GM12878 (cell line): Measurements from ENCODE around the gene MTSS2. TPM values are rescaled to one million over a fixed set of nuclear protein-coding genes. Genes with fewer than 3 reads are reported as not detected.

Experiments used
- ATAC-seq: fragments of 200-7000 bp; cut with Tn5 transposase; 3 replicates; pipeline ENCODE4 v1.9.1; 2020; ENCODE audit warnings: mild to moderate bottlenecking, moderate library complexity
- BruUV-seq: library from RNA; stranded (reverse); fragments of 400-500 nt; replicated peaks from 2 replicates; lab custom pipeline; 2021; lab: Mats Ljungman, UMichigan
- CTCF ChIA-PET: fragments of 300-600 bp; sonication (Branson Sonifier 250); formaldehyde crosslinking; extraction: SDS; loops from one replicate; lab custom pipeline; 2021; ENCODE audit warnings: inconsistent platforms; lab: Yijun Ruan, JAX
- POLR2A ChIA-PET: fragments of 350-600 bp; formaldehyde crosslinking; extraction: SDS; loops from one replicate; lab custom pipeline; 2021; ENCODE audit warnings: inconsistent platforms; lab: Charles Lee
- RAD21 ChIA-PET: fragments of 300-600 bp; sonication (Branson Sonifier 250); formaldehyde crosslinking; loops from one replicate; lab custom pipeline; 2023; ENCODE audit warnings: antibody characterized with exemption; ENCODE audit not compliant: unreplicated experiment; lab: Charles Lee
- SMC1A ChIA-PET: fragments of 300-600 bp; sonication (Branson Sonifier 250); formaldehyde crosslinking; loops from one replicate; lab custom pipeline; 2023; ENCODE audit not compliant: unreplicated experiment, uncharacterized antibody; lab: Charles Lee
- DNase-seq: peaks from one replicate; pipeline ENCODE4 v3.0.0-alpha.2; 2011; ENCODE audit warnings: low read depth, low spot score
- FAIRE-seq: peaks from 3 replicates; lab custom pipeline; 2011; peaks lifted over from hg19 to GRCh38; lab: Jason Lieb, UNC
- H2AFZ ChIP-seq: 2 replicates; pipeline ENCODE4 v1.6.0; 2011; ENCODE audit warnings: low read depth, low read length, control low read depth; ENCODE audit not compliant: control insufficient read depth
- H3K27ac ChIP-seq: 2 replicates; pipeline ENCODE4 v1.5.1; 2011; ENCODE audit warnings: control low read depth; ENCODE audit not compliant: control insufficient read depth, insufficient read depth
- H3K27me3 ChIP-seq, 2 experiments: replicated peaks in 1 of 2; 2 replicates each; pipeline versions ENCODE4 v1.6.0 to v1.6.1; 2011; ENCODE audit warnings: low read length in 1 of 2; ENCODE audit not compliant: control insufficient read depth in 2 of 2, insufficient read depth in 2 of 2
- H3K36me3 ChIP-seq, 2 experiments: 2 replicates each; pipeline ENCODE4 v1.5.1; 2011; ENCODE audit warnings: low read length in 1 of 2; ENCODE audit not compliant: control insufficient read depth in 2 of 2, insufficient read depth in 2 of 2
- H3K4me1 ChIP-seq: 2 replicates; pipeline ENCODE4 v1.6.1; 2011; ENCODE audit warnings: mild to moderate bottlenecking, low read length, moderate library complexity, mixed read lengths; ENCODE audit not compliant: control insufficient read depth, insufficient read depth
- H3K4me2 ChIP-seq: 2 replicates; pipeline ENCODE4 v1.6.0; 2011; ENCODE audit warnings: control low read depth; ENCODE audit not compliant: control insufficient read depth, insufficient read depth
- H3K4me3 ChIP-seq: fragments of 200-600 bp; sonication (generic); 2 replicates; pipeline ENCODE4 v1.5.1; 2016
- H3K79me2 ChIP-seq: 2 replicates; pipeline ENCODE4 v1.6.0; 2011; ENCODE audit warnings: low read length; ENCODE audit not compliant: control insufficient read depth, insufficient read depth
- H3K9ac ChIP-seq: 2 replicates; pipeline ENCODE4 v1.8.0; 2011; ENCODE audit warnings: low read length, control low read depth, mixed read lengths; ENCODE audit not compliant: control insufficient read depth, insufficient read depth
- H3K9me3 ChIP-seq: replicated peaks from 3 replicates; pipeline ENCODE4 v1.5.1; 2011; ENCODE audit warnings: mild to moderate bottlenecking, low read length; ENCODE audit not compliant: control insufficient read depth, insufficient read depth
- H4K20me1 ChIP-seq: 2 replicates; pipeline ENCODE4 v1.6.0; 2011; ENCODE audit not compliant: control insufficient read depth, insufficient read depth
- BCLAF1 ChIP-seq: fragments of 450-650 bp; IDR thresholded peaks from 2 replicates; pipeline ENCODE4 v1.6.1; 2017; ENCODE audit warnings: antibody characterized with exemption, mild to moderate bottlenecking, moderate library complexity
- FOXK2 ChIP-seq: fragments of 450-650 bp; IDR thresholded peaks from 2 replicates; pipeline ENCODE4 v1.6.1; 2017; ENCODE audit warnings: mild to moderate bottlenecking, moderate library complexity
- HDAC2 ChIP-seq: fragments of 200-600 bp; sonication (generic); IDR thresholded peaks from 2 replicates; pipeline ENCODE4 v1.6.1; 2017
- KAT2A ChIP-seq: conservative IDR thresholded peaks from 2 replicates; pipeline ENCODE4 v1.6.1; 2011; ENCODE audit warnings: low read depth, low read length; ENCODE audit not compliant: control insufficient read depth
- MYC ChIP-seq: IDR thresholded peaks from 2 replicates; pipeline ENCODE4 v1.6.1; 2011; ENCODE audit warnings: mild to moderate bottlenecking, low read length, moderate library complexity, inconsistent platforms; ENCODE audit not compliant: insufficient read depth, insufficient replicate concordance, insufficient read length, severe bottlenecking
- NFXL1 ChIP-seq: fragments of 450-650 bp; IDR thresholded peaks from 2 replicates; pipeline ENCODE4 v1.6.1; 2017; ENCODE audit warnings: antibody characterized with exemption, mild to moderate bottlenecking, borderline replicate concordance
- RAD21 ChIP-seq: IDR thresholded peaks from 2 replicates; pipeline ENCODE4 v1.6.1; 2011; ENCODE audit warnings: mild to moderate bottlenecking, low read depth, low read length, moderate library complexity; ENCODE audit not compliant: insufficient read depth
- RCOR1 ChIP-seq: conservative IDR thresholded peaks from 2 replicates; pipeline ENCODE4 v1.6.1; 2012; ENCODE audit warnings: low read depth, low read length, improper control_type of control experiment
- SMAD1 ChIP-seq: fragments of 450-650 bp; IDR thresholded peaks from 2 replicates; pipeline ENCODE4 v1.6.1; 2018; ENCODE audit warnings: mild to moderate bottlenecking, low read depth; ENCODE audit not compliant: partially characterized antibody
- SMC3 ChIP-seq: IDR thresholded peaks from 2 replicates; pipeline ENCODE4 v1.6.1; 2011; ENCODE audit warnings: low read length, improper control_type of control experiment, borderline replicate concordance
- SP1 ChIP-seq: IDR thresholded peaks from one replicate; pipeline ENCODE4 v1.6.1; 2011; ENCODE audit warnings: low read depth, low read length
- SUZ12 ChIP-seq: fragments of 200-600 bp; sonication (generic); IDR thresholded peaks from one replicate; pipeline ENCODE4 v1.6.1; 2018; ENCODE audit warnings: antibody characterized with exemption, mild to moderate bottlenecking; ENCODE audit not compliant: unreplicated experiment
- USF1 ChIP-seq: IDR thresholded peaks from 2 replicates; pipeline ENCODE4 v1.6.1; 2011; ENCODE audit warnings: borderline replicate concordance, low read depth, mild to moderate bottlenecking, moderate library complexity, mixed read lengths, low read length; ENCODE audit not compliant: insufficient read depth; ENCODE audit errors: extremely low read length
- ZNF622 ChIP-seq: fragments of 450-650 bp; IDR thresholded peaks from 2 replicates; pipeline ENCODE4 v1.6.1; 2017; ENCODE audit warnings: mild to moderate bottlenecking, inconsistent platforms
- WGBS: methylation state at CpG from one replicate; pipeline ENCODE4 v1.1.6; 2016; ENCODE audit warnings: low lambda C conversion rate; ENCODE audit not compliant: insufficient replicate concordance, insufficient coverage; ENCODE audit errors: missing lambda C conversion rate; 5-methylcytosine and 5-hydroxymethylcytosine counted together
- in situ Hi-C: fragments of 300-500 bp; cut with MboI; formaldehyde crosslinking; loops from 9 replicates; pipeline ENCODE4 v1.14.3; 2018; ENCODE audit warnings: mixed read lengths
- intact Hi-C: fragments of 100-400 bp; cut with micrococcal nuclease; formaldehyde crosslinking; loops from one replicate; pipeline ENCODE4 v1.14.2; 2022; ENCODE audit not compliant: unreplicated experiment
- polyA plus RNA-seq, 11 experiments: library from polyadenylated mRNA; depleted of rRNA in 4 of 11; unstranded in 6 of 11; stranded (reverse) in 5 of 11; fragments of >200 nt; fragmentation: Nextera tagmentation in 4 of 11; fragmentation: Illumina TruSeq in 1 of 11; extraction: Ambion mirVana in 4 of 11; extraction: Trizol in 1 of 11; gene quantifications; 1 replicate in 1 of 11; 2 replicates in 10 of 11; pipeline versions ENCODE4 v1.2.1 to v1.2.3, GENCODE V29; 2011 to 2016; ENCODE audit warnings: inconsistent platforms in 2 of 11, missing spikeins in 2 of 11, low read depth in 1 of 11
- total RNA-seq, 4 experiments: library from RNA; depleted of rRNA in 3 of 4; stranded (reverse); fragments of >200 nt in 3 of 4; fragmentation: Illumina TruSeq in 1 of 4; extraction: Trizol in 1 of 4; gene quantifications; 2 replicates each; pipeline versions ENCODE4 v1.2.1 to v1.2.3, GENCODE V29; 2013 to 2021

Gene MTSS2
- total and polyA plus RNA-seq, 10 of the 15 experiments (the other 5 are each of a cell fraction or from before 2014, with no cell fraction given), result under 0.01 to 0.51 (median 0.14) TPM; not detected in 4

GRCh38 chr16:70692130-70692872, 6.4 kb upstream of the MTSS2 start:
- intact Hi-C loops (no loop called here), in situ Hi-C loops (no loop called here)
- POLR2A ChIA-PET, result no interaction called here
- BruUV-seq, result no TSS peak
- DNase-seq (no peak), ATAC-seq (no peak)
- Histone ChIP-seq H3K4me2 (no peak overlapping the region), H3K9me3 (no peaks in the 10 kb centered on the region), H3K9ac (no peak overlapping the region), H3K79me2 (no peaks in the 10 kb centered on the region), H2AFZ (no peak overlapping the region), H3K36me3 (peaks cover 0 to 2% of the 10 kb centered on the region in 2 experiments; a peak in 2 of 4 replicates), H3K27me3 (no peaks in the 10 kb centered on the region), H3K4me1 (no peaks in the 10 kb centered on the region)
- RAD21 ChIA-PET, result no interaction called here
- 91% methylated on average over 14 of the region's 14 CpGs for WGBS
- TF ChIP-seq BCLAF1 (no peak), FOXK2 (no peak), NFXL1 (no peak), SMC3 (no peak), SP1 (no peak), KAT2A (no peak), HDAC2 (no peak), RAD21 (no peak), SUZ12 (no peak), ZNF622 (no peak), MYC (no peak), USF1 (no peak), RCOR1 (no peak), SMAD1 (no peak)
- TF ChIP-seq, all 136 proteins: peak for 0
- SMC1A ChIA-PET, result no interaction called here
- no peaks in the 10 kb centered on the region for H4K20me1 ChIP-seq
- H3K4me3 ChIP-seq, result no peak overlapping the region
- FAIRE-seq, result no peak
- H3K27ac ChIP-seq, result no peak overlapping the region
- CTCF ChIA-PET, result no interaction called here
